Measurements from ENCODE around the gene MAMDC4.
"Not testable (repeated sequence)": the region's sequence is repeated elsewhere in the genome, so short reads cannot be mapped to it uniquely, and the experiment has no call there.

DNA sequence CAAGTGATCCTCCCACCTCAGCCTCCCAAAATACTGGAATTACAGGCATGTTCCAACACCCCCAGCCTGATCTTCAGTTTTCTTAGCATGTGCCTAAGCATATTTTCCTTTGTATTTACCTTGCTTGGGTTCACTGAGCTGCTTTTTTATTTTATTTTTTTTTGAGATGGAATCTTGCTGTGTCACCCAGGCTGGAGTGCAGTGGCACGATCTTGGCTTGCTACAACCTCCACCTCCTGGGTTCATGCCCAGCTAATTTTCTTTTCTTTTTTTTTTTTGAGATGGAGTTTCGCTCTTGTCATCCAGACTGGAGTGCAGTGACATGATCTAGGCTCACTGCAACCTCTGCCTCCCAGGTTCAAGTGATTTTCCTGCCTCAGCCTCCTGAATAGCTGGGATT, 17.5 kb downstream of the MAMDC4 start:
- TF ChIP-seq POLR2AphosphoS5 (IDR thresholded peaks at IDR 0.05; ENCODE audit: low read depth, low read length); TAF1 (IDR thresholded peaks at IDR 0.05; ENCODE audit: borderline replicate concordance, low read depth, low read length); POLR2A (IDR thresholded peaks at IDR 0.05; ENCODE audit: low read depth, low read length): not testable (repeated sequence)

All from GM12892 (cell line).